ENCODE measurements around the gene NAPSA. TPM values are rescaled to one million over a fixed set of nuclear protein-coding genes. Genes with fewer than 3 reads are reported as not detected.

The NAPSA gene
- polyA plus RNA-seq, 1 donor from 2014 or later: not detected

DNA sequence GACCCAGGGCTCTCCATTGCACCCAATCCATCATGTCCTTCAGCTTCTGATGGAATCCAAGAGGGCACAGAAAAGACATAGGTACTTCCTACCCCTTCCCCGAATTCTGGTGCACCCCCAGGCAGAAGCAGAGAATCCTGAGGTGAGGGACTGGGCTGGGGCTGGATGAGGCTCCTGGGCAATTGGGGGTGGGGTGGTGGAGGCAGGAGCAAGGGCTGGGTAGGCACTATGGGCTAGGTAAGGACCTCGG lies 33.5 kb downstream of the NAPSA start:
- Histone ChIP-seq H3K9ac (ENCODE audit: low read length) (peak overlapping the region; percentile 85), H3F3A (ENCODE audit: insufficient read depth, low read length, poor library complexity, severe bottlenecking) (no peaks in the 10 kb centered on the region), H3K9me2 (ENCODE audit: insufficient read depth, low read length) (no peaks in the 10 kb centered on the region), H3K4me2 (ENCODE audit: low read length) (peak overlapping the region; percentile 51), H3K79me2 (replicated peaks; ENCODE audit: insufficient read depth, low read length) (no peaks in the 10 kb centered on the region), H3K36me3 (ENCODE audit: insufficient read depth, low read length) (no peaks in the 10 kb centered on the region), H4K20me1 (ENCODE audit: insufficient read depth) (no peaks in the 10 kb centered on the region), H3K27ac (ENCODE audit: low read length) (no peak overlapping the region), H3K4me3 (ENCODE audit: low read length) (peak overlapping the region; percentile 86), H3K9me3 (ENCODE audit: low read length) (no peaks in the 10 kb centered on the region), H2AFZ (ENCODE audit: low read depth, low read length) (no peak overlapping the region), H3K27me3 (ENCODE audit: insufficient read depth, low read depth, low read length) (peaks cover 11% of the 10 kb centered on the region)
- TF ChIP-seq POLR2AphosphoS5 (IDR thresholded peaks at IDR 0.05) (no peak), EP300 (conservative IDR thresholded peaks at IDR 0.05; ENCODE audit: poor library complexity, severe bottlenecking) (no peak), CTCF (IDR thresholded peaks at IDR 0.05; ENCODE audit: poor library complexity, severe bottlenecking) (no peak), TAF1 (IDR thresholded peaks at IDR 0.05; ENCODE audit: low read depth) (no peak), SMC3 (conservative IDR thresholded peaks at IDR 0.05; ENCODE audit: poor library complexity) (no peak), EZH2 (IDR thresholded peaks at IDR 0.05; ENCODE audit: borderline replicate concordance, insufficient read depth, low read length, poor library complexity, severe bottlenecking) (no peak), RAD21 (conservative IDR thresholded peaks at IDR 0.05) (no peak), MXI1 (conservative IDR thresholded peaks at IDR 0.05; ENCODE audit: poor library complexity, severe bottlenecking) (no peak)
- TF ChIP-seq, protein P1, sequence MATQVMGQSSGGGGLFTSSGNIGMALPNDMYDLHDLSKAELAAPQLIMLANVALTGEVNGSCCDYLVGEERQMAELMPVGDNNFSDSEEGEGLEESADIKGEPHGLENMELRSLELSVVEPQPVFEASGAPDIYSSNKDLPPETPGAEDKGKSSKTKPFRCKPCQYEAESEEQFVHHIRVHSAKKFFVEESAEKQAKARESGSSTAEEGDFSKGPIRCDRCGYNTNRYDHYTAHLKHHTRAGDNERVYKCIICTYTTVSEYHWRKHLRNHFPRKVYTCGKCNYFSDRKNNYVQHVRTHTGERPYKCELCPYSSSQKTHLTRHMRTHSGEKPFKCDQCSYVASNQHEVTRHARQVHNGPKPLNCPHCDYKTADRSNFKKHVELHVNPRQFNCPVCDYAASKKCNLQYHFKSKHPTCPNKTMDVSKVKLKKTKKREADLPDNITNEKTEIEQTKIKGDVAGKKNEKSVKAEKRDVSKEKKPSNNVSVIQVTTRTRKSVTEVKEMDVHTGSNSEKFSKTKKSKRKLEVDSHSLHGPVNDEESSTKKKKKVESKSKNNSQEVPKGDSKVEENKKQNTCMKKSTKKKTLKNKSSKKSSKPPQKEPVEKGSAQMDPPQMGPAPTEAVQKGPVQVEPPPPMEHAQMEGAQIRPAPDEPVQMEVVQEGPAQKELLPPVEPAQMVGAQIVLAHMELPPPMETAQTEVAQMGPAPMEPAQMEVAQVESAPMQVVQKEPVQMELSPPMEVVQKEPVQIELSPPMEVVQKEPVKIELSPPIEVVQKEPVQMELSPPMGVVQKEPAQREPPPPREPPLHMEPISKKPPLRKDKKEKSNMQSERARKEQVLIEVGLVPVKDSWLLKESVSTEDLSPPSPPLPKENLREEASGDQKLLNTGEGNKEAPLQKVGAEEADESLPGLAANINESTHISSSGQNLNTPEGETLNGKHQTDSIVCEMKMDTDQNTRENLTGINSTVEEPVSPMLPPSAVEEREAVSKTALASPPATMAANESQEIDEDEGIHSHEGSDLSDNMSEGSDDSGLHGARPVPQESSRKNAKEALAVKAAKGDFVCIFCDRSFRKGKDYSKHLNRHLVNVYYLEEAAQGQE (IDR thresholded peaks at IDR 0.05; ENCODE audit: borderline replicate concordance): no peak

- no peaks in the 10 kb centered on the region for H3K9me3 ChIP-seq (ENCODE audit: low read length)
- H3K79me2 ChIP-seq (replicated peaks; ENCODE audit: insufficient read depth, low read length): no peaks in the 10 kb centered on the region
- TF ChIP-seq MXI1 (conservative IDR thresholded peaks at IDR 0.05; ENCODE audit: poor library complexity, severe bottlenecking) (no peak), CTCF (IDR thresholded peaks at IDR 0.05; ENCODE audit: poor library complexity, severe bottlenecking) (no peak), SMC3 (conservative IDR thresholded peaks at IDR 0.05; ENCODE audit: poor library complexity) (no peak), POLR2AphosphoS5 (IDR thresholded peaks at IDR 0.05) (no peak), TAF1 (IDR thresholded peaks at IDR 0.05; ENCODE audit: low read depth) (no peak), RAD21 (conservative IDR thresholded peaks at IDR 0.05) (no peak), EP300 (conservative IDR thresholded peaks at IDR 0.05; ENCODE audit: poor library complexity, severe bottlenecking) (no peak), EZH2 (IDR thresholded peaks at IDR 0.05; ENCODE audit: borderline replicate concordance, insufficient read depth, low read length, poor library complexity, severe bottlenecking) (no peak)
- TF ChIP-seq, protein P1 (IDR thresholded peaks at IDR 0.05; ENCODE audit: borderline replicate concordance): no peak
- H3F3A ChIP-seq (ENCODE audit: insufficient read depth, low read length, poor library complexity, severe bottlenecking): no peaks in the 10 kb centered on the region
- no peaks in the 10 kb centered on the region for H3K36me3 ChIP-seq (ENCODE audit: insufficient read depth, low read length)
- H3K9ac ChIP-seq (ENCODE audit: low read length): peak overlapping the region; percentile 85
- no peaks in the 10 kb centered on the region for H4K20me1 ChIP-seq (ENCODE audit: insufficient read depth)
- peak overlapping the region; percentile 86 for H3K4me3 ChIP-seq (ENCODE audit: low read length)
- H3K27me3 ChIP-seq (ENCODE audit: insufficient read depth, low read depth, low read length): peaks cover 16% of the 10 kb centered on the region
- peak overlapping the region; percentile 65 for H3K27ac ChIP-seq (ENCODE audit: low read length)
- H3K4me2 ChIP-seq (ENCODE audit: low read length): peak overlapping the region; percentile 59
- H3K9me2 ChIP-seq (ENCODE audit: insufficient read depth, low read length): no peaks in the 10 kb centered on the region
- peak overlapping the region; percentile 41 for H2AFZ ChIP-seq (ENCODE audit: low read depth, low read length)
These were observed 34.0 kb downstream of the NAPSA start for GRCh38 chr19:50331221-50331993.
